Inferior parietal cortex (tissue), 1 donor: ENCODE data around the gene ASTN2.
A peak's percentile ranks its signal among the peaks of the same experiment; 100 is the strongest.
"Not testable (repeated sequence)": the region's sequence is repeated elsewhere in the genome, so short reads cannot be mapped to it uniquely, and the experiment has no call there.

ENCODE experiments used
- DNase-seq: peaks from one replicate; pipeline ENCODE4 v3.0.0-alpha.2; 2016; ENCODE audit errors: extremely low spot score

Gene ASTN2

GRCh38 chr9:116701940-116702642 is 712.8 kb downstream of the ASTN2 start:
- no peak for DNase-seq

DNA sequence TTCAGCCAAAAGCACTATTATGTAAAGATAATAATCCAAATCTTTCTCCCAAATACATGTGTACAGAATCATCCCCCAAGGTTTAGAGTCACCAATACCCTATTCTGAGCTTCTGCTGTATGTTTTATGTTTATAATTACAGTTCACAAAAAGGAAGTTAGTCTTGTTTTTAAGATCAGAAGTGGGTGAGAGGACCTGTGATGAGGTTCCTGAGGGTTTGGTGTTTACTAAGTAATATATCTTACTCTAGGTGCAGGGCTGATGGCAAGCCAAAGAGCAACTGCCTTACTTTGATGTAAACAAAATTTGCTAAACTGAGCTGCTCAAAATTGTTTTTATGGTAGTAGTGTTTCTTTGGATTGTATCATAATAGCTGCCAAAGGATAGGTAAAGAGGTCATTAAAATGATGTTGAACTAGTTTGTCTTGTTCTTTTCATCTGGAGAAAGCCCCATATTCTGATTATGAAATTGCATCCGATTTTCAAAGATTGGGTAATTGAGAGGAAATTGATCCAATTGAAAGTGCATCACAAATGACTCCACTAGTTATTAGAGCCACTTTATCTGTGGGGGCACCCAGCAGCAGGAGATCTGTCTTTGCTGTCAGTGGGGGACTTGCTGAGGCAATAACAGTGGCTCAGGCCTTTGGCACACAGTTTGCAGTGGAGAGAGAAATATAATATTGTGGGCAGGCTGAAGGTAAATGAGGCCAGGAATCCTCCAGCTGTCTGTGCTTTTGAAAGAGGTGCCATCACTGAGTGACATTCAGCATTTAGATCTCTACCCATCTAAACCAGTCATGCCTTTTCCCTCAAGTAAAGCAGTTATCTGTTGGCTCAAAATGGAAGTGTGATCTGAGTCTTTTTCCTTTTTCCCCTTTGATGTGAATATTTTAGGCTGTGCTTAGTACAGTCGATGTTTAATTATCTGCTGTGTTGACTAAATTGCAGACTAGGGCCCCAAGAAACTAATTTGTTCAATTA is 713.7 kb downstream of the ASTN2 start:
- no peak for DNase-seq

- no peak for DNase-seq
Measured at GRCh38 chr9:116700279-116700678, 714.6 kb downstream of the ASTN2 start.

DNA sequence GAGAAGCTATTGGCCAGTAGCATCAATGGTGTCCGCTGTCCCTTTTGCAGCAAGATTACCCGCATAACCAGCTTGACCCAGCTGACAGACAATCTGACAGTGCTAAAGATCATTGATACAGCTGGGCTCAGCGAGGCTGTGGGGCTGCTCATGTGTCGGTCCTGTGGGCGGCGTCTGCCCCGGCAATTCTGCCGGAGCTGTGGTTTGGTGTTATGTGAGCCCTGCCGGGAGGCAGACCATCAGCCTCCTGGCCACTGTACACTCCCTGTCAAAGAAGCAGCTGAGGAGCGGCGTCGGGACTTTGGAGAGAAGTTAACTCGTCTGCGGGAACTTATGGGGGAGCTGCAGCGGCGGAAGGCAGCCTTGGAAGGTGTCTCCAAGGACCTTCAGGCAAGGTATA is 717.0 kb downstream of the ASTN2 start:
- DNase-seq = no peak

DNA sequence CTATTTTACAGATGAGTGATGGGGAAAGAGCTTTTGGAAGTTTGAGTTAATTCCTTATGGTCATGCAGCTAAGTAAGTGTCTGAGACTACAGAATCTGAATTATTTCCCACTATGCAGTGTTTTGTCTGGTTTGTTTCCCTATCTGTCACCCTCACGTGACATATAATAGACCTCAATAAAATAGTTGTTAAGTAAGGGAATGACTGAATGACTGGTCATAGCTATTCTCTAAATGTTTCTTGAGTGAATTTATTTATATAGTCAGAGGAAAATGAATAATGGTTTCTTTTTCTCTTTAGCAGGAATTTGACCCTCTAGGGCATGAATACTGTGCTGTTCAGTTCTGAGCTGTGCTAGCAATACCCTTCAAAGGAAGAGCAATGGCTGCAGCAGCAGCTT is 717.5 kb downstream of the ASTN2 start:
- no peak for DNase-seq

DNA sequence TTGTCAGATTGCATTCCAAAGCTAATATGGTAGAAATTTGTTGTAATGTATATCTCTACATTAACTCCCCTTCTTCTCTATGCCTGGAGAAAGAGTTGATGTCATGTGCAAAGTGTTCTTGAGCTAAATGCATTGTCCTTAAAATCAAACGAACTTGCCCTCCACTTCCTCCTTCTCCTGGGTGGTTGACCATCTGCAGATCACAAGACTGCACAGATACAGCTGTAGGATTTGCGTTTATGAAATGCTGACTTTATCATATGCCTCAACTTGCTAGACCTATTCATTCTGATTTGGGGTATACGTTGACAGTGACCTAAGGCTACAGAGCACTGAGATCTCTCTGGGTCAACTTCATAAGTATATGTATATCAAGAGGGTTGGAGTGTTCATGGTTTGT is 719.4 kb downstream of the ASTN2 start:
- DNase-seq = no peak

DNA sequence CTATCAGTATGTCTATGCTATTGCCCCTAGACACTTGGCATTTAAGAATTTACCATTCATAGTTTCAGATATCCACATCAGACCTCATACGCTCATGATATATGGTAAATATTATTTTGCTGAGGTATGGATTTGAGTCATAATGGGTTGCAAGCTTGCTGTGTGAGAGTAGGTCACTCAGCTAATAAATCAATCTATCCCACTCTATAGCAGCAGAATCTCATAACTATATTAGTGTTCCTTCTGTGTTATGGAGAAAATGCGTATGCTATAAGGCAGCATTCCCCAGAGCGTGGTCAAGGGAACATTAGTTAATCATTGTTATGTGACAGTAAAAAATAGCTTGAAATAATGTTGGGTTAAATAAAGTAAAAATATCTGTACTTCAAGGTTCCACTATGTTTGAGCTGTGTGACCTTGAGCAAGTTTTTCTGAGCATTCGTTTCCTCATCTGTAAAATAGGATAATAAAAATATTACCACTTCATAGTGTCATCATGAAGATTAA is 720.0 kb downstream of the ASTN2 start:
- DNase-seq = no peak

- DNase-seq = no peak
Measured at GRCh38 chr9:116693233-116693731, 721.6 kb downstream of the ASTN2 start.

GRCh38 chr9:116692616-116693015 is 722.2 kb downstream of the ASTN2 start:
- DNase-seq = no peak

- no peak for DNase-seq
Measured at GRCh38 chr9:116691607-116692006, 723.2 kb downstream of the ASTN2 start.

GRCh38 chr9:116690805-116691204 is 724.1 kb downstream of the ASTN2 start:
- not testable (repeated sequence) for DNase-seq

DNA sequence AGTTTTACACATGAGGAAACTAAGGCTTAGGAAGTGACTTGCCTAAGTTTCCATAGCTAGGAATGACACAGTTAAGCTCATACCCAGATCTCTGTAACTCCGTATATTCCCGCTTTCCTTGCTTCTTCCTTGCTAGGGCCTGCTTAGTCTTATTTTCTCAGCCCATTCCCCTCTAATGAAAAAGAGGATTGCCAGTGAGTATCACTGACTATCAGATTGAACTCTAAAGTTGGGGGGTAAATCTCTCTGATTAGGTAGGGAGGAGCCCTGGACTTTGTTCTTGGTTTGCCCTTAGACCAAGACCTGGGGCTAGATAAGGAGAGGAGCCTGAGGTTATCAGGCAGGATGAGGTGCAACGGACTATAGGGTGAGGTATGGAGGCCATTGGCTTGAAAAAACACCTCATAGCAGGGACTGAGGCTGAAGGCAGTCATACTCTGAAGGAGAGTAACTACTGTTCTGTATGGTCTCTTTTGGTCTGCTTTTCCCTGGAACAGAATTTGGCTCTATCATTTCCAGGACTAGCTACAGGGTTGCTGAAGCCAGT is 725.3 kb downstream of the ASTN2 start:
- no peak for DNase-seq

- DNase-seq = no peak
Measured at GRCh38 chr9:116688806-116689485, 725.9 kb downstream of the ASTN2 start.

- no peak for DNase-seq
Measured at GRCh38 chr9:116687754-116688135, 727.1 kb downstream of the ASTN2 start.

DNA sequence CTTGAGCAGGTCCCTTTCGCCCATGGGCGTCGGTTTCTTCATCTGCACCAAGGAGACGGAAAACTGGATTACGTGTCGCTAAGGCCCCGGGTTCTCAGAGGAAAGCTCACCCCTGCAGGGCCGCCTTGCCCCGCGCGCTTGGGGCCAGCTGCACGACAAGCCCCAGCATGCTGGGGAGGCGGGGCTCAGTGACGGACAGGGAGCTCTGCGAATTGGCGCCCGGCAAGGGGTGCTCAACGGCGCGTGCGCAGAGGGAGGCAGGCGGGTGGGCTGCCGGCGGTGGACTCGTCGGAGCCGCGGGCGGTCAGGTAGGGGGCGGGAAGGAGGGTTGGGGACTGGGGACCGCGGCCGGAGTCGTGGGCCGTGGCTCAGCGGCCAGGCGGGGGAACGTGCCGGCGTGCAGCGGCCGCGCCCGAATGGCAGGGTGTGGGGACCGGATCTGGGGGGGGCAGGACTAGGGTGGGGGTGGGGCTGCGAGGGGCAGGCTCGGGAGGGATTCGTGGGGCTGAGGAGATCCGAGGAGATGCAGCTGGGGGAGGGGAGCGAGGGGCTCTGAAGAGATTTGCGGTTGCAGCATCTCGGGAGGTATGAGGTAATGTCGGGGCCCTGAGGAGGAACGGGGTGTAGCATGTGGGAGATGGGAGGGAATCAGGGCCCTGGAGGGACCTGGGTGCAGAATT is 727.6 kb downstream of the ASTN2 start, which contains the start of gene TRIM32:
TSS of gene TRIM32 (plus strand) at position 232 of the 680 bp plus-strand sequence. CDS start 10,438 bp downstream, outside the sequence.
- peak; percentile 93 for DNase-seq

GRCh38 chr9:116686693-116687073 is 728.2 kb downstream of the ASTN2 start:
- no peak for DNase-seq

DNA sequence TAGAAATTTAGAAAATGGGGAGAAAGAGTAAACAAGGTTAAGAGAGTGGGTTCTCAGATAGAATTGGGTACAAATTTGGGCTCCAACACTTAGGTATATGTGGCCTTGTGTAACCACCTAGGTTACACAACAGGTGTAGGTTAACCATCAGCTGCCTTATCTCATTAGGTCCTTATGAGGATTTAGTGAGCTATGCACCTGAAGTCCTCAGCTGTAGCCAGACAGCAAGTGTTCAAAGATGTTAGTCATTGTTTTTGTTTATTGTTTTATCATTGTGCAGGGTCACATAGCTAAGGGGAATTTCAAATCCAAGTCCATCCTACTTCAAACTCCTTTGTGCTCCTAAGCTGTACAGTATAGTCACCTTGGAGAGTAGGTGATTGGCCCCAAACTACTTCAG is 728.7 kb downstream of the ASTN2 start:
- no peak for DNase-seq

DNA sequence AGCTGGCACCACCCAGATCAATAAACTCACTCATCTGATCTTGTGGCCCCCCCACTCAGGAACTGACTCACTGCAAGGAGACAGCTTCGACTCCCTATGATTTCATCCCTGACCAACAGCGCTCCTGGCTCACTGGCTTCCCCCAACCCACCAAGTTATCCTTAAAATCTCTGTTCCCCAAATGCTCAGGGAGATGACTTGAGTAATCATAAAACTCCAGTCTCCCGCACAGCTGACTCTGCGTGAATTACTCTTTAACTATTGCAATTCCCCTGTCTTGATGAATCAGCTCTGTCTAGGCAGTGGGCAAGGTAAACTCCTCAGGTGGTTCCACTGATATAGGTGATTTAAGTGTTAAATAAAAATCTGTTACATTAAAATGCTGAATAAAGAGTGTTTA is 729.7 kb downstream of the ASTN2 start:
- no peak for DNase-seq

DNA sequence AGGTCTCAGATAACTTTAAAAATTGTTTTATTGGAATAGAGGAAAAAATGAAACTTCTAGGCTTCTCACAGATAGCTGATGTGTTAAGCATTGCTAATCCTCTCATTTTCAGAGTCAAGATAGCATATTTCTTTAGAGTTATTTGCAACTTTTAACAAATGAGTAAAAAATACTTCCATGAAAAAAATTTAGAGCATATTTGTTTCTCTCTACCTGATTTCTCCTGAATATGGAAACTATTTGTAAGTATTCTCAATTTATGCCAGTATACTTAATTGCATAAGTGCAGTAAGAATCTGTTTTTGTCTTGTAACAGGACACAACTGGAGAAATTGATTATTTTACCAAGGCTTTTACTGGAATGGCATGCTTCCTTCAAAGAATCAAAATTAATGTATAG is 731.3 kb downstream of the ASTN2 start:
- DNase-seq = no peak

DNA sequence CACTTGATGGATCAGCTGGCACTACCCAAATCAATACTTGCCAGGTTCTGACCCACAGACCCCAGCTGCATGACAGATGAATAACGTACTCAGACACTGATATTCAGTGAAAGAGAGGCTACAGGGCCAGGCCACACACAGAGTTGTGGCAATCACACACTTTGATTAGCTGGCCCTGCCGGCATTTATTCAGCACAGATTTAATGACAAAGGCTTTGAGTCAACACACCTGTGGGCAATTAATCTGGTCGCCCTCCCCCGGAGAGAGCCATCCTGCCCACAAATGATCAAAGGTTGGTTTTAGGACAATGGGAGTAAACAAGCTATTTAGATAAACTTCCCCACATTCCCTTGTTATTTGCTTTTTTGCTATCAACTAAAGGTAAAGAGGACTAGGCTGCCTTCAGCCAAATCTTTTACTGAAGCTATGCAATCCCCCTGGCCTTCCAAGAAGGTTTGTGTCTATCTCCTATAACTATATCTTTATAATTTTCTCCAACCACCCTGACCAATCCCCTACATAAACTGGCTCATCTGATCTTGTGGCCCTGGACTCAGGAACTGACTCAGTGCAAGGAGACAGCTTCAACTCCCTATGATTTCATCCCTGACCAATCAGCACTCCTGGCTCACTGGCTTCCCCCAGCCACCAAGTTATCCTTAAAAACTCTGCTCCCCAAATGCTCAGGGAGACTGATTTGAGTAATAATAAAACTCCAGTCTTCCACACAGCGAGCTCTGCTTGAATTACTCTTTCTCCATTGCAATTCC is 740.5 kb downstream of the ASTN2 start:
- no peak for DNase-seq
